Epithelial cell of umbilical artery (primary cell): ENCODE results near the gene FOXB2. TPM values are rescaled to one million over a fixed set of nuclear protein-coding genes. Genes with fewer than 3 reads are reported as not detected.

Experiments used
- total RNA-seq: library from RNA; depleted of rRNA; stranded (reverse); fragments of >200 nt; gene quantifications from 2 replicates; pipeline ENCODE4 v1.2.3, GENCODE V29; 2014

Gene FOXB2
- total RNA-seq: not detected in 2 replicates

DNA sequence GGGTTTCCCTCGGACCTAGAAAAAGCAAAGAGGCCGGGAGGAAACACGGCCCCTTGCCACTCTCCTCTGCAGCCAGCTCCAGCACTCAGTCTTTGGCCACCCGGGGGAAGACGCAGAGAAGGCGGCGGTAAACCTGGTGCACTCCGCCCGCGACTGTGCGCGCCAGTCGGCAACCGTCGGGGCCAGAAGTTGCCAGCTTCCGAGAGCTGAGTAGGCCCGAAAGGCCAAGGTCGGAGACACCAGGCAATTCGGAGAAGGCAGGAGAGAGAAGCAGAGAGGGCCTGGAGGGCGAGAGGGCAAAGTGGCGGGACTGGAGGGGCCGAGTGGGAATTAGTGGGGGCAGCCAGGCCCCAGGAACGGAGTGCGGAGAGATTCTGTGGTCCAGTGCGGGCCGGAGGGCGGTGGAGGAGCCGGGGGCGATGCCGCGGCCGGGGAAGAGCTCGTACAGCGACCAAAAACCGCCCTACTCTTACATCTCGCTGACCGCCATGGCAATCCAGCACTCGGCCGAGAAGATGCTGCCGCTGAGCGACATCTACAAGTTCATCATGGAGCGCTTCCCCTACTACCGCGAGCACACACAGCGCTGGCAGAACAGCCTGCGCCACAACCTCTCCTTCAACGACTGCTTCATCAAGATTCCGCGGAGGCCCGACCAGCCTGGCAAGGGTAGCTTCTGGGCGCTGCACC is at the start of gene FOXB2:
FOXB2 (plus strand) TSS at position 420 of the 690 bp plus-strand sequence; CDS start at position 420, 0 bp downstream.

Other genes with a start within 250 kb of the FOXB2 start
- 3.2 and 9.0 TPM in 2 replicates for gene PRUNE2, start 113.5 kb upstream of the FOXB2 start, total RNA-seq
- 19.8 and 30.9 TPM in 2 replicates for gene VPS13A, start 157.9 kb downstream of the FOXB2 start, total RNA-seq